GM19043 (cell line): ENCODE measurements around the gene IGSF8.

ENCODE experiments used
- ATAC-seq: cut with Tn5 transposase; IDR thresholded peaks from one replicate; pipeline ENCODE4 v1.9.1; 2021; ENCODE audit warnings: low read depth; ENCODE audit not compliant: unreplicated experiment

Gene IGSF8

GRCh38 chr1:160089883-160090282, 8.5 kb downstream of the IGSF8 start:
- no peak for ATAC-seq

DNA sequence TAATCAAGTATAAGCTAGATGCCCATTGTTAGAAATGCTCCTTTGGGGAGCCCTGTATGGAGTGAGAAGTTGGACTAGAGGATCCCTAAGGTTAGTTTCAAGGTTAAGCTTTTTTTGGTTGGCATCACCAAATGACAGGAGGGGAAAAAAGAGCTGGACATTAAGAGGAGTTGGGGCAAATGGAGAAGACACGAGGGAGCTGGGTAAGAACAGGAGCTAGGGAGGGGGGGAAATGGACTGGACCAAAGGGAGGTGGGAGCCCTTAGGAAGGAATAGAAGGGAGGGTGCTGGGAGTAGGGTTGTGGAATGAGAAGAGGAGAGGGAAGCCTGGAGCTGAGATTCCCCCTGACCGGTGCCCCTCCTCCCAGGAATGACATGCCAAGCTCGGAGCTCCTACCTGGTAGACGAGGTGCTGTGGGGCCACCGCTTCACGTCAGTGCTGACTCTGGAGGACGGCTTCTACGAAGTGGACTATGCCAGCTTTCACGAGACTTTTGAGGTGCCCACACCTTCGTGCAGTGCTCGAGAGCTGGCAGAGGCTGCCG, 11.2 kb downstream of the IGSF8 start:
- no peak for ATAC-seq

DNA sequence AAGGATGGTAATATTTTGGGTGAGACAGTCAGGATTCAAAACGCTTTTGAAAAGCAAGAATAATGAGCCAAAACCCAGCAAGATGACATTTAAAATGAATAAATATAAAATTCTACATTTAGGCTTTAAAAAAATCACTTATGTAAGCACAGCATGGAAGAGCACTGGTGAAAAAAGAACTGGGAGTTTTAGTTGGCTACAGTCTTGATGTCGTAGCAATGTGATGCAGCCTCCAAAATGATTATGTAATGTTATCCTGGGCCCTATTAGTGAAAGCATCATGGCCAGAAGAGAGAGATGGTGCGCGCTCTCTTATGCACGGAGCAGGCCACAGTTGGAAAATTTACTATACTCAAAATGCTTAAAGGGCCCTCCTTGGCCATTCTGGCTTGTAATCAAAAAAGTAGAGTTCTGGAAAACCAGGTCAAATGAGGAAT, 11.9 kb downstream of the IGSF8 start:
- ATAC-seq = no peak

DNA sequence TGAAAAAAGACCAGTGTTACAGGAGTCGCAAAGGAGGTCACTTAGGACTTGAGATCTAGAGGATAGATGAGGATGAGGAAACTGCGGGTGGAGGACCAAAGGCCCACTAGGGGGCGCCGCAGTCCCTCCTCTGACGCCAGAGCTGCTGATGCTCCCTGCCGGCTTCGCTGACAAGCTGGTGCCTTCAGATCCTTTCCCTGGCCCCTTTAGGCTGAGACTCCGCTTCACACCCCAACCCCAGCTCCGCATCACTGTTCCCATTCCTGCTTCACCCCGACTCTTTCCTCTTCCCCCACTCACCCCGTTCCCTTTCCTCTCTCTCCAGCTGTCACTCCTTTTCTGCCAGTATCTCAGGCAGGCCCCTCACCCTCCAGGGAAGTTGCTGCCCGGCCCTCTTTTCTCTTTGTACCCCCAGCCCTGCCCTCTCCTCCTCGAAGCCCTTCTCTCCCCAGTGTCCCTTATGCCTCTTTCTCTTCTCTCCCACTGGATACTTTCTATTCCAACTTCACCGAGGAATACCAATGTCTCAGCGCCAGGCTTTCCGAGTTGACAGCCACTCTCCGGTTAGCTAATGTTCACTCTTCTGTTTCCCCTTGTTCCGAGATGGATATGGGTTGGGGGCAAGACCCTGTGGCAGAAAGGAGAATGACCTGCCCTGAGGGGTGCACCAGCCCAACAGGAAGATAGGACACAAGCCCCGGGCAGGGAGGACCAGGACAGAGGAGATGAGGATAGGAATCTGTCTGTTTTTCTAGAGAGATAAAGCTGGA, 12.5 kb downstream of the IGSF8 start:
- peak; percentile 48 for ATAC-seq

GRCh38 chr1:160084771-160085321, 13.6 kb downstream of the IGSF8 start:
- ATAC-seq = no peak

DNA sequence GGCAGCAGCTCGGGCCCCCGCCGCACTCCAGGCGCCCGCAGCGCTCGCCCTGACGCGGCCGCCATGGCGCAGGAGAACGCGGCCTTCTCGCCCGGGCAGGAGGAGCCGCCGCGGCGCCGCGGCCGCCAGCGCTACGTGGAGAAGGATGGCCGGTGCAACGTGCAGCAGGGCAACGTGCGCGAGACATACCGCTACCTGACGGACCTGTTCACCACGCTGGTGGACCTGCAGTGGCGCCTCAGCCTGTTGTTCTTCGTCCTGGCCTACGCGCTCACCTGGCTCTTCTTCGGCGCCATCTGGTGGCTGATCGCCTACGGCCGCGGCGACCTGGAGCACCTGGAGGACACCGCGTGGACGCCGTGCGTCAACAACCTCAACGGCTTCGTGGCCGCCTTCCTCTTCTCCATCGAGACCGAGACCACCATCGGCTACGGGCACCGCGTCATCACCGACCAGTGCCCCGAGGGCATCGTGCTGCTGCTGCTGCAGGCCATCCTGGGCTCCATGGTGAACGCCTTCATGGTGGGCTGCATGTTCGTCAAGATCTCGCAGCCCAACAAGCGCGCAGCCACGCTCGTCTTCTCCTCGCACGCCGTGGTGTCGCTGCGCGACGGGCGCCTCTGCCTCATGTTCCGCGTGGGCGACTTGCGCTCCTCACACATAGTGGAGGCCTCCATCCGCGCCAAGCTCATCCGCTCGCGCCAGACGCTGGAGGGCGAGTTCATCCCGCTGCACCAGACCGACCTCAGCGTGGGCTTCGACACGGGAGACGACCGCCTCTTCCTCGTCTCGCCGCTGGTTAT, 14.2 kb downstream of the IGSF8 start:
- ATAC-seq = peak; percentile 81

- ATAC-seq = no peak
Measured at GRCh38 chr1:160082926-160083325, 15.5 kb downstream of the IGSF8 start.

DNA sequence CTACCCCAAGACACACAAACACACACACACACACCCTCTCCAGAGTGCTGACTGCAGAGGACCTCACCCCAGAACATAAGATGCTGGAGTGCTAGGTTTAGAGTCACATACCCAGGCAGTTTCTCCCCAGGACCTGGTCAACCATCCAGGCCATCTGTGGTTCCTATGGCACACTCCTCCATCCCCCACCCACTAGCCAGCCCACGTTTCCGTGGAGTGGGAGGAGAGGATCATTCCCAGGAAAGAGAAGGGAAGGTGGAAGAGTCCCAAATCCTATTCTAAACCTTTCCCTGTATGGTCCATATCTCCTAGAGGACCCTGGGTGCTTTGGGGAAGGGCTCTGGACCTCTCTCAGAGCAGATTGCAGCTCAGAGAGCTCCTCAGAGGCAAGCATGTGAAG, 15.9 kb downstream of the IGSF8 start:
- no peak for ATAC-seq

- ATAC-seq = no peak
Measured at GRCh38 chr1:160081261-160081936, 17.0 kb downstream of the IGSF8 start, which contains the start of gene KCNJ9. KCNJ9 (plus strand) TSS chr1:160081538; CDS start chr1:160084031, 2,493 bp downstream.

GRCh38 chr1:160080381-160081100, 17.9 kb downstream of the IGSF8 start:
- no peak for ATAC-seq

DNA sequence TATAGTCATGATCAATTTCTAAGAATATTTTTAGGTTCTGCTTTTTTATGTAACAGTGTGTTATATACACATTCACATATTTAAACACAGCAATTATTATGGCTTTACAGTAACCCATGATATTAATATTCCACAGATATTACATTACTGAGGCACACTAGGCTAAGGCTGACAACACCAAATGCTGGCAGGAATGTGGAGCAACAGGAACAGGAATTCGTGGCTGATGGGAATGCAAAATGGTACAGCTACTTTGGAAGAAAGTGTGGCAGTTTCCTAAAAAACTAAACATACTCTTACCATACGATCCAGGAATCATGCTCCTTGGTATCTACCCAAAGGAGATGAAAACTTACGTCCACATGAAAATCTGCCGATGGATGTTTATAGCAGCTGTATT, 19.0 kb downstream of the IGSF8 start:
- ATAC-seq = no peak

DNA sequence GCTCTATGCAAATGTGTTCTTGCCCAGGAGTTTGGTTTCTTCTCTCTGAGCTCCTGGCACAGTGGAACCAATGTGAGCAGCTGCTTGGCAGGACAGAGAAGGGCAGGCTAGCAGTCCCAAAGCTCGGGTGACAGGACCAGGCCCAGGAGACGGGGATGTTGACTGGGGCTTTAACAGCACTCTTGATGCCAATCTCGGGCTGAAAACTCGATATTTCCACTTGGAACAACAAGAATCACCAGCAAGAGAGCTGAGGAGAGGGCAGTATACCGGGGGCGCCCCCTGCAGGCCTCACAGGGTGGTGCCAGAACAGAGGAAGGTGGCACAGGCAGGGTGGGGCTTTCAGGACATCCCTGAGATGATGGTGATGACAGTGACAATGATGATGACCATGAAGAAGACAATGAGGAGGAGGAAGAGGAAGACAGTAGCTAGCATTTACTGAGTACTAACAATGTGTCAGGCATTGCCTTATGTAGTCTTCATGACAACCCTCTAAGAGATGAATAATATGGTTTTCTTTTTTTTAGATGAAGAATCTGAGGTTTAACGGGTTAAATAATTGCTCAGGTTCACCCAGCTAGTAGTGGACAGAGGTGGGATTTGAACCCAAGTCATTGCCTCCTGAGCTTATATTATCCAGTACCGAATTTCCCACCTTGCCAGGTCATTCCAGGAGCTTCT, 19.8 kb downstream of the IGSF8 start:
- no peak for ATAC-seq

DNA sequence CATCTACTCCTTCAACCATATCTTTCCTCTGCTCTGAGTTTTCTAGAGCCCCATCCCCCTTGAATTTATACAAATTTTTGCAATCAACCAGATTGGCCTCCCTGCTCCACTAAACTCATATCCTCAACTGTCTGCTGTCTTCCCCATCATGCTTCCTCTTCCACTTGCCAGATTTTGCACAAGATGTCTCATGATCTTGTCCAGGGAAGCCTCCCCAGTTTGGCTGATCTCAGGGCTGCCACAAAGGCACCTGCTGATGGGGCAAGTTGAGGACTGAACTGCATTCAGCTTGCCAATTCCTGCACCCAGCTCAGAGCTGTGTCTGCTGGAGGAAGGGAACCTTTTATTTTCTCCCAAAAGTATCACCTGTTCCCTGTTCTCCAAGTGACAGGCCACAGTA, 20.9 kb downstream of the IGSF8 start:
- ATAC-seq = no peak

GRCh38 chr1:160076295-160076694, 22.1 kb downstream of the IGSF8 start:
- ATAC-seq = no peak

GRCh38 chr1:160075836-160076235, 22.6 kb downstream of the IGSF8 start:
- no peak for ATAC-seq

GRCh38 chr1:160074865-160075264, 23.6 kb downstream of the IGSF8 start:
- ATAC-seq = no peak

DNA sequence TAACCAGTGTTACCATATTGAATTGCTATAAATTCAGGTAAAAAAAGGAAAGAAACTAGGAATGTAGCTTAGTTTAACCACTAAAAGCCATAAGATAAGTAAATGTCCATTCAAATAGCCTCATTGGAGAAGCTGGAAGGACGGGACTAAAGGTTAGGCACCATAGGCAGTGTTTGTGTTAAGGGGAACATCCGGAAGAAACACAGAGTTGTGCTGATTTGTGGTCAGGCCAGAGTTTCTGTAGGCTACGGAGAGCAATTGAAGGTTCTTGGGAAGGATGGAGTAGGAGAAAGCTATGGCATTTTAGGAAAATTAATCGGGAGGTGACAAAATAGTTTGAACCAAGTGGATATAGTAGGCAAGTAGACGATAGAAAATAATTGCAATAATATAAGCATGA, 27.1 kb downstream of the IGSF8 start:
- ATAC-seq = no peak

GRCh38 chr1:160070243-160071163, 27.9 kb downstream of the IGSF8 start:
- ATAC-seq = no peak
